Measurements from ENCODE around the gene ACTRT1. TPM values are rescaled to one million over a fixed set of nuclear protein-coding genes. Genes with fewer than 3 reads are reported as not detected.

Gene ACTRT1
- total and polyA plus RNA-seq, 8 donors = not detected

DNA sequence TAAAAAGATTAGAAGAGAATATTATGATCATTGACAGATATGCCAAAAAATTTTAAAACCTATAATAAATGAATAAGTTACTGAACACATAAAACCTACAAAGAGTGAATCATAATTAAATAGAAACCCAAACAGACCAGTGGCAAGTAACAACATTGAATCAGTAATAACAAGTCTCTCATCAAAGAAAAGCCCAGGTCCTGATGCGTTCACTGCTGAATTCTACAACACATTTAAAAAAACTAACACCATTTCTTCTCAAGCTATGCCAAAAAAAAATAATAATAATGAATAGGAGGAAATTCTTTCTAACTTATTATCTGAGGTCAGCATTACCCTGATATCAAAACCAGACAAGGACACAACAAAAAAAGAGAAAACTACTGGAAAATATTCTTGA is 30.6 kb downstream of the ACTRT1 start:
- no peak overlapping the region for H3K4me3 ChIP-seq
- H3K9me3 ChIP-seq = no peaks in the 10 kb centered on the region
- WGBS, 5 donors = 73 to 86% (median 84%) methylated on average over 1 of the region's 1 CpG
- no peaks in the 10 kb centered on the region for H3K4me1 ChIP-seq
- H3K27ac ChIP-seq = no peak overlapping the region
- no peaks in the 10 kb centered on the region for H3K27me3 ChIP-seq
- no peak for DNase-seq
- TF ChIP-seq, protein P1, sequence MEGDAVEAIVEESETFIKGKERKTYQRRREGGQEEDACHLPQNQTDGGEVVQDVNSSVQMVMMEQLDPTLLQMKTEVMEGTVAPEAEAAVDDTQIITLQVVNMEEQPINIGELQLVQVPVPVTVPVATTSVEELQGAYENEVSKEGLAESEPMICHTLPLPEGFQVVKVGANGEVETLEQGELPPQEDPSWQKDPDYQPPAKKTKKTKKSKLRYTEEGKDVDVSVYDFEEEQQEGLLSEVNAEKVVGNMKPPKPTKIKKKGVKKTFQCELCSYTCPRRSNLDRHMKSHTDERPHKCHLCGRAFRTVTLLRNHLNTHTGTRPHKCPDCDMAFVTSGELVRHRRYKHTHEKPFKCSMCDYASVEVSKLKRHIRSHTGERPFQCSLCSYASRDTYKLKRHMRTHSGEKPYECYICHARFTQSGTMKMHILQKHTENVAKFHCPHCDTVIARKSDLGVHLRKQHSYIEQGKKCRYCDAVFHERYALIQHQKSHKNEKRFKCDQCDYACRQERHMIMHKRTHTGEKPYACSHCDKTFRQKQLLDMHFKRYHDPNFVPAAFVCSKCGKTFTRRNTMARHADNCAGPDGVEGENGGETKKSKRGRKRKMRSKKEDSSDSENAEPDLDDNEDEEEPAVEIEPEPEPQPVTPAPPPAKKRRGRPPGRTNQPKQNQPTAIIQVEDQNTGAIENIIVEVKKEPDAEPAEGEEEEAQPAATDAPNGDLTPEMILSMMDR (IDR thresholded peaks at IDR 0.05) = no peak
- no peak for TF ChIP-seq POLR2A (IDR thresholded peaks at IDR 0.05)
- no peak for TF ChIP-seq POLR2AphosphoS5 (IDR thresholded peaks at IDR 0.05)
- no peak for TF ChIP-seq EP300 (IDR thresholded peaks at IDR 0.05)
- intact Hi-C loops (cut with DNase I; ENCODE audit: low total_unique reads) = no loop called here
- H3K36me3 ChIP-seq = no peaks in the 10 kb centered on the region

DNA sequence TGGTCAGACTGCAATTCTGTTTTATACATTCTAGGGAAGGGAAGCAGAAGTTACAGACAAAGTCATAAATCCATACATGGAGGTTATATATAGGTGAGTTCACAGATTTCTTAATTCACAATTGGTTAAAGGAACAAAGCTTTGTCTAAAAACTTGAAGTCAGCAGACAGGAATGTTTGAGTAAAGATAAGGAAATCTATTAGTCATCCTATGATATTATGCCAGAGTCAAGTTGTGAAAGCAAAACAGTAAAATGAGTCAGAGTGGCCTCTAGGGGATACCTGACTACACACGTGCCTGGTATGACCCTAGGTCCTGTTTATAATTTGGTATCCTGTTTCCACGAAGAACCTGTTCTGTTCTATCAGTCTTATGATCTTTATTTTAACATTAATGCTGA is 31.5 kb downstream of the ACTRT1 start:
- intact Hi-C loops (cut with DNase I; ENCODE audit: low total_unique reads) = no loop called here
- 0 to 18% (median 3%) methylated on average over 2 of the region's 2 CpGs for WGBS, 5 donors

GRCh38 chrX:128019218-128019617 is 33.0 kb downstream of the ACTRT1 start:
- no peak overlapping the region for H3K4me3 ChIP-seq

More for the DNA sequence above, 31.5 kb downstream of the ACTRT1 start:
- Histone ChIP-seq H3K4me1 (no peaks in the 10 kb centered on the region), H3K36me3 (no peaks in the 10 kb centered on the region), H3K9me3 (no peaks in the 10 kb centered on the region), H3K4me3 (no peak overlapping the region), H3K27me3 (no peaks in the 10 kb centered on the region), H3K27ac (no peak overlapping the region)
- DNase-seq = peak in 1 of 2 donors; percentile 55
- no peak for TF ChIP-seq POLR2AphosphoS5 (IDR thresholded peaks at IDR 0.05)
- TF ChIP-seq, protein P1 (IDR thresholded peaks at IDR 0.05) = no peak
- no peak for TF ChIP-seq EP300 (IDR thresholded peaks at IDR 0.05)
- no peak for TF ChIP-seq POLR2A (IDR thresholded peaks at IDR 0.05)

GRCh38 chrX:128012015-128012414 is 40.2 kb downstream of the ACTRT1 start:
- intact Hi-C loops (cut with DNase I; ENCODE audit: low total_unique reads) = no loop called here
- TF ChIP-seq EP300 (IDR thresholded peaks at IDR 0.05) = no peak
- TF ChIP-seq, protein P1 (IDR thresholded peaks at IDR 0.05) = no peak
- TF ChIP-seq POLR2A (IDR thresholded peaks at IDR 0.05) = no peak
- no peak for TF ChIP-seq POLR2AphosphoS5 (IDR thresholded peaks at IDR 0.05)
- H3K36me3 ChIP-seq = no peaks in the 10 kb centered on the region
- no peak for DNase-seq
- H3K27me3 ChIP-seq = no peaks in the 10 kb centered on the region
- H3K4me3 ChIP-seq = no peak overlapping the region
- peaks cover 0 to 12% (median 4%) of the 10 kb centered on the region in 4 donors for H3K9me3 ChIP-seq
- WGBS, 5 donors = 49 to 75% (median 63%) methylated on average over 1 of the region's 1 CpG
- no peak overlapping the region for H3K27ac ChIP-seq
- H3K4me1 ChIP-seq = no peaks in the 10 kb centered on the region

More at GRCh38 chrX:128019218-128019617, 33.0 kb downstream of the ACTRT1 start:
- 57 to 86% (median 71%) methylated on average over 2 of the region's 2 CpGs for WGBS, 5 donors
- H3K27ac ChIP-seq = no peak overlapping the region
- H3K27me3 ChIP-seq = no peaks in the 10 kb centered on the region
- intact Hi-C loops (cut with DNase I; ENCODE audit: low total_unique reads) = no loop called here
- no peaks in the 10 kb centered on the region for H3K36me3 ChIP-seq
- TF ChIP-seq, protein P1 (IDR thresholded peaks at IDR 0.05) = no peak
- H3K9me3 ChIP-seq = peaks cover 0 to 12% (median 4%) of the 10 kb centered on the region in 4 donors
- H3K4me1 ChIP-seq = no peaks in the 10 kb centered on the region
- DNase-seq = no peak

Data from stomach (tissue), 9 donors.